Chondrocyte (in vitro differentiated cells): ENCODE data around the gene SLC27A4. TPM values are rescaled to one million over a fixed set of nuclear protein-coding genes. Genes with fewer than 3 reads are reported as not detected.

Experiments used
- DNase-seq: peaks from one replicate; pipeline ENCODE4 v3.0.0; 2021; ENCODE audit warnings: mixed read lengths, low spot score
- H3K27ac Mint-ChIP-seq: one replicate; pipeline ENCODE4 v1.8.0; 2021; ENCODE audit warnings: mild to moderate bottlenecking, moderate library complexity, mixed read lengths; ENCODE audit not compliant: unreplicated experiment
- H3K27me3 Mint-ChIP-seq: 2 replicates; pipeline ENCODE4 v1.8.0; 2021; ENCODE audit warnings: low read depth, mixed read lengths
- H3K36me3 Mint-ChIP-seq: 2 replicates; pipeline ENCODE4 v1.8.0; 2021; ENCODE audit warnings: low read depth, mixed read lengths
- H3K4me1 Mint-ChIP-seq: 2 replicates; pipeline ENCODE4 v1.8.0; 2021; ENCODE audit warnings: low read depth, mild to moderate bottlenecking, mixed read lengths
- H3K4me3 Mint-ChIP-seq: one replicate; pipeline ENCODE4 v1.8.0; 2021; ENCODE audit warnings: mild to moderate bottlenecking, moderate library complexity, mixed read lengths; ENCODE audit not compliant: unreplicated experiment
- H3K9me3 Mint-ChIP-seq: 2 replicates; pipeline ENCODE4 v1.8.0; 2021; ENCODE audit warnings: low read depth, mixed read lengths
- CTCF ChIP-seq: fragments of 200-600 bp; sonication (generic); IDR thresholded peaks from 2 replicates; pipeline ENCODE4 v1.5.0; 2021; ENCODE audit warnings: antibody characterized with exemption, mild to moderate bottlenecking, moderate library complexity
- total RNA-seq: library from RNA; stranded (reverse); gene quantifications from 3 replicates; pipeline ENCODE4 v1.2.1, GENCODE V29; 2021

SLC27A4 gene
- total RNA-seq, 1 donor from 2014 or later = 42.1 TPM

GRCh38 chr9:128321879-128322403, 18.4 kb upstream of the SLC27A4 start:
- H3K9me3 Mint-ChIP-seq = no peaks in the 10 kb centered on the region
- TF ChIP-seq CTCF = no peak

GRCh38 chr9:128322404-128323211, 17.7 kb upstream of the SLC27A4 start, which contains the start of the genes COQ4 and TRUB2:
Gene COQ4 (plus strand): TSS chr9:128322839. CDS start chr9:128322859, 20 bp downstream.
Gene TRUB2 (minus strand): TSS chr9:128322447. CDS start chr9:128322408, 39 bp downstream.
- peak within 1 kb of the TSS; percentile 93 for H3K4me3 Mint-ChIP-seq
- H3K27me3 Mint-ChIP-seq = no peaks in the 10 kb centered on the region
- peak within 1 kb of the TSS; percentile 99 for H3K27ac Mint-ChIP-seq
- peak; percentile 96 for DNase-seq
- TF ChIP-seq CTCF = no peak
- no peaks in the 10 kb centered on the region for H3K9me3 Mint-ChIP-seq
- no peaks in the 10 kb centered on the region for H3K36me3 Mint-ChIP-seq
- peaks cover 23% of the 10 kb centered on the region for H3K4me1 Mint-ChIP-seq

More at GRCh38 chr9:128321879-128322403, 18.4 kb upstream of the SLC27A4 start:
- Mint-ChIP-seq H3K4me3 (peak overlapping the region; percentile 93), H3K4me1 (peaks cover 23% of the 10 kb centered on the region), H3K36me3 (peaks cover 2% of the 10 kb centered on the region), H3K27ac (peak overlapping the region; percentile 99), H3K27me3 (no peaks in the 10 kb centered on the region)
- no peak for DNase-seq

- DNase-seq = no peak
- Mint-ChIP-seq H3K27ac (peak overlapping the region; percentile 99), H3K9me3 (no peaks in the 10 kb centered on the region), H3K4me3 (peak overlapping the region; percentile 93), H3K36me3 (peaks cover 2% of the 10 kb centered on the region), H3K27me3 (no peaks in the 10 kb centered on the region), H3K4me1 (peaks cover 23% of the 10 kb centered on the region)
- TF ChIP-seq CTCF = no peak
These were observed 17.1 kb upstream of the SLC27A4 start for GRCh38 chr9:128323212-128323730.

GRCh38 chr9:128323791-128324190, 16.5 kb upstream of the SLC27A4 start:
- peaks cover 23% of the 10 kb centered on the region for H3K4me1 Mint-ChIP-seq
- H3K4me3 Mint-ChIP-seq = peak overlapping the region; percentile 93
- no peak for TF ChIP-seq CTCF
- no peak for DNase-seq
- no peaks in the 10 kb centered on the region for H3K9me3 Mint-ChIP-seq
- H3K36me3 Mint-ChIP-seq = peaks cover 2% of the 10 kb centered on the region
- no peak overlapping the region for H3K27ac Mint-ChIP-seq
- H3K27me3 Mint-ChIP-seq = no peaks in the 10 kb centered on the region

- peaks cover 2% of the 10 kb centered on the region for H3K36me3 Mint-ChIP-seq
- no peaks in the 10 kb centered on the region for H3K27me3 Mint-ChIP-seq
- H3K4me1 Mint-ChIP-seq = peaks cover 23% of the 10 kb centered on the region
- H3K4me3 Mint-ChIP-seq = no peak overlapping the region
- no peak overlapping the region for H3K27ac Mint-ChIP-seq
- TF ChIP-seq CTCF = no peak
- no peaks in the 10 kb centered on the region for H3K9me3 Mint-ChIP-seq
- DNase-seq = no peak
These were observed 15.9 kb upstream of the SLC27A4 start for GRCh38 chr9:128324401-128324800.
